Islet precursor cell (in vitro differentiated cells): ENCODE data around the gene KHDRBS2.

Experiments used
- DNase-seq: peaks from one replicate; pipeline ENCODE4 v3.0.0-alpha.2; 2018

KHDRBS2 gene

GRCh38 chr6:62174548-62174947, 111.5 kb downstream of the KHDRBS2 start:
- DNase-seq = no peak

GRCh38 chr6:62167736-62168135, 118.3 kb downstream of the KHDRBS2 start:
- no peak for DNase-seq

GRCh38 chr6:62162858-62163257, 123.2 kb downstream of the KHDRBS2 start:
- no peak for DNase-seq

GRCh38 chr6:62152796-62153195, 133.2 kb downstream of the KHDRBS2 start:
- DNase-seq = no peak

GRCh38 chr6:62150048-62150663, 135.9 kb downstream of the KHDRBS2 start:
- no peak for DNase-seq

GRCh38 chr6:62146954-62147853, 138.8 kb downstream of the KHDRBS2 start:
- no peak for DNase-seq

- DNase-seq = no peak
These were observed 156.9 kb downstream of the KHDRBS2 start for GRCh38 chr6:62129127-62129526.

GRCh38 chr6:62119401-62119800, 166.6 kb downstream of the KHDRBS2 start:
- no peak for DNase-seq

GRCh38 chr6:62103186-62103859, 182.7 kb downstream of the KHDRBS2 start:
- no peak for DNase-seq

GRCh38 chr6:62102387-62102786, 183.6 kb downstream of the KHDRBS2 start:
- no peak for DNase-seq

GRCh38 chr6:62090442-62091229, 195.4 kb downstream of the KHDRBS2 start:
- DNase-seq = no peak

- DNase-seq = no peak
These were observed 196.2 kb downstream of the KHDRBS2 start for GRCh38 chr6:62089781-62090180.

- DNase-seq = no peak
These were observed 200.0 kb downstream of the KHDRBS2 start for GRCh38 chr6:62086047-62086446.

GRCh38 chr6:62075869-62076268, 210.2 kb downstream of the KHDRBS2 start:
- DNase-seq = no peak

GRCh38 chr6:62059901-62060300, 226.1 kb downstream of the KHDRBS2 start:
- no peak for DNase-seq

- DNase-seq = no peak
These were observed 228.7 kb downstream of the KHDRBS2 start for GRCh38 chr6:62057300-62057699.

- no peak for DNase-seq
These were observed 240.5 kb downstream of the KHDRBS2 start for GRCh38 chr6:62045502-62045901.

- DNase-seq = no peak
These were observed 242.9 kb downstream of the KHDRBS2 start for GRCh38 chr6:62043084-62043483.

- DNase-seq = no peak
These were observed 243.6 kb downstream of the KHDRBS2 start for GRCh38 chr6:62042429-62042828.

- DNase-seq = no peak
These were observed 246.4 kb downstream of the KHDRBS2 start for GRCh38 chr6:62039605-62040004.

GRCh38 chr6:62037445-62037844, 248.6 kb downstream of the KHDRBS2 start:
- no peak for DNase-seq

- DNase-seq = no peak
These were observed 250.1 kb downstream of the KHDRBS2 start for GRCh38 chr6:62035952-62036351.

GRCh38 chr6:62013719-62014118, 272.3 kb downstream of the KHDRBS2 start:
- DNase-seq = no peak
